LHCN-M2 (cell line): ENCODE data around the gene DDX1. TPM values are rescaled to one million over a fixed set of nuclear protein-coding genes. Genes with fewer than 3 reads are reported as not detected.
"Not testable (repeated sequence)": the region's sequence is repeated elsewhere in the genome, so short reads cannot be mapped to it uniquely, and the experiment has no call there.

Experiments used
- DNase-seq: peaks from one replicate; pipeline ENCODE4 v3.0.0-alpha.2; 2012; ENCODE audit warnings: low read depth
- total RNA-seq: library from RNA; depleted of rRNA; stranded (reverse); fragments of >200 nt; gene quantifications from 2 replicates; pipeline ENCODE4 v1.2.3, GENCODE V29; 2014

Gene DDX1
- total RNA-seq, 1 experiment from 2014 or later, result 78.4 TPM

- DNase-seq, result no peak
Observed at GRCh38 chr2:15595342-15595905, 3.8 kb downstream of the DDX1 start.

GRCh38 chr2:15595936-15596335 lies 4.3 kb downstream of the DDX1 start:
- DNase-seq, result no peak

GRCh38 chr2:15596350-15596749 lies 4.7 kb downstream of the DDX1 start:
- DNase-seq, result no peak

GRCh38 chr2:15596968-15597367 lies 5.3 kb downstream of the DDX1 start:
- no peak for DNase-seq

DNA sequence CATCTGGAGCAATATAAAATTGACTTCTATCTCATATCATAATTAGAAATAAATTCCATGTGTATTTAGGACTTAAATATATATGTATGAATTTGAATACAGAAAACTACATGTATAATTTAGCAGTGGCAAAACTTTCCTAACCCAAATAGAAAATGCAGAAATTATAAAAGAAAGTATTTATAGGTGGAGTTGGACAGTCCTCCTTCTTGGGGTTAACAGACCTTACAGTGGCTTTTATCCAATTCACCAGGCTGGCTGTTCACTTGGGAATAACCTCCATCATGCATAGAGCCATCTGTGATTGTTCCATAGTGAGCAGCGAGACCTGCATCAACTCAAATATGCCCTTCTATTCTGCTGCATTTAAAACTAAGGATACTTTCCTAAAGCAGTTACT lies 8.3 kb downstream of the DDX1 start:
- DNase-seq, result no peak

GRCh38 chr2:15601681-15602080 lies 10.0 kb downstream of the DDX1 start:
- no peak for DNase-seq

- no peak for DNase-seq
Observed at GRCh38 chr2:15602393-15602792, 10.7 kb downstream of the DDX1 start.

- DNase-seq, result no peak
Observed at GRCh38 chr2:15603044-15603765, 11.5 kb downstream of the DDX1 start.

- DNase-seq, result no peak
Observed at GRCh38 chr2:15603948-15604347, 12.3 kb downstream of the DDX1 start.

DNA sequence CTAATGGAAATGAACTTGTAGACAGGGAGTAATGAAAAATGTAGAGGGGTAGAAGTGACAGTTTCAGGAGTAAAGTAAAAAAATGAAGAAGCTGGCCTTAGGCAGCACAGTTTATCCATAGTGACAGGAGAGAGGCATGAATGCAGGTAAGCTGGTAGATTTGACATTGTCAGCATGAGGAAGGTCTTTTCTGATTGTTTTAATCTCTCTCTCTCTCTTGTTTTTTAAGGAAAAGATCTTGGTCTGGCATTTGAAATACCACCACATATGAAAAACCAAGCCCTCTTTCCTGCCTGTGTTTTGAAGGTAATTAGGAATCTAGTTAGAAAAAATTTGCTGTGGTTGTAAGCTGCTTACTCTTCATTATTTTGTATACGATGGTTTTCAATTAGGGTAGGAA lies 14.1 kb downstream of the DDX1 start:
- no peak for DNase-seq

- no peak for DNase-seq
Observed at GRCh38 chr2:15606481-15607441, 15.1 kb downstream of the DDX1 start.

GRCh38 chr2:15607709-15608391 lies 16.2 kb downstream of the DDX1 start:
- DNase-seq, result no peak

DNA sequence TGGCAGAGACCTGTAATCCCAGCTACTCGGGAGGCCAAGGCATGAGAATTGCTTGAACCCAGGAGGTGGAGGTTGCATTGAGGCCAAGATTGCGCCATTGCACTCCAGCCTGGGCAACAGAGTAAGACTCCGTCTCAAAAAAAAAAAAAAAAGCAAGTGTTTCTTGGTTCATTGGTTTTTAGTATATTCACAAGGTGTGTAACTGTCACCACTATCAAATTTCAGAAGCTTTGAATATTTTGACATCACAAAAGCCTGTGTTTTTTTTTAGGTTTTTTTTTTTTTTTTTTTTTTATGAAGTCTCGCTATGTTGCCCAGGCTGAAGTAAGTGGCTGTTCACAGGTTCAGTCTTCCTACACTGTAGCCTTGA lies 16.7 kb downstream of the DDX1 start:
- no peak for DNase-seq

DNA sequence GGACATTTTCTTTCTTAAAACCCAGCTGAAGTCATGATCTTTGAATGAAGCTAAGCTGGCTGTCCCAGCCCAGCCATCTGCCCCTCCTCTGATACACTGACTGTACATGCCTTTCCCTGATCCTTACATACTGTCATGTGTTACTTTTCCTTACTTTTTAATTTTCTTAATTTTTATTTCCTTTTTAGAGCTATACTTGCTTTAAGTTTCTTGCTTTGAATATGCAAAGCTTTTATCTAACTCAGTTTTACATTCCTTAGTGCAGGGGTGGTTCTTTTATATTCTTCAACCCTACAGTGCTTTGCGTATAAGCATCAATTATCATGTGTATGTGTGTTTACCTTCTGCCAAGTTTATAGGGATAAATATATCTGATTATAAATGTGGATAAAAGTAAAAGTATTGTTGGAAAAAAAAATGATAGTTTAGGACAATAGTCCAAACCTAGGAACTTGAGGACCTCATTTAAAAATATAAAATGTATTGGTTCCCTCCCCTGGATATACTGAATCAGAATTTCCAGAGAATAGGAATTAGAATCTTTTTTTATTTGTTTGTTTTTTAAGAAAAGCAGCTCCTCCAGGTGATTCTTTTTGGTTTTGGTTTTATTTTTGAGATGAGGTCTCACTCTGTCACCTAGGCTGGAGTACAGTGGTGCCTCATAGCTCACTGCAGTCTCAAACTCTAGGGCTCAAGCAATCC lies 17.8 kb downstream of the DDX1 start:
- no peak for DNase-seq

DNA sequence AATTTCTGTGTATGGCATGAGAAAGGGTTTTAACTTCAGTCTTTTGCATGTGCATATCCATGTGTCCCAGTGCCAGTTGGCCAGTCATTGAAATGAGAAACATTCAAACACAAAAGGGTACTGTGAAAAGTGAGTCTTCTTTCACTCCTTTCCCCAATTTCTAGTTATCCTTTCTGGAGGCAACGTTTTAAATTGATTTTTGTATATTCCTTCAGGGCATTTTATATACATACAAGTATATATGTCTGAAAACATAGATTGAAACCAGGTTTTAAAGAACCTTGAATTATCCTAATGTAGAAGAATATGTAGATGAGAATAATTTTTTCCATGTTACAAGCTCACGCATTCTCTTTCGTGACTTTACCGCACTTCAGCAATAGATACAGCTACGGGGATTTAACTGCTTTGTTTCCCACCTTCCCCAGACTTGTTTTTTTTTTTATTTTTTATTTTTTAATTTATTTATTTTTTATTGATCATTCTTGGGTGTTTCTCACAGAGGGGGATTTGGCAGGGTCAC lies 18.8 kb downstream of the DDX1 start:
- DNase-seq, result no peak

GRCh38 chr2:15612101-15612500 lies 20.4 kb downstream of the DDX1 start:
- DNase-seq, result not testable (repeated sequence)

GRCh38 chr2:15613736-15614429 lies 22.2 kb downstream of the DDX1 start:
- DNase-seq, result no peak

GRCh38 chr2:15614545-15615300 lies 23.1 kb downstream of the DDX1 start:
- peak; percentile 3 for DNase-seq

GRCh38 chr2:15615301-15615920 lies 23.7 kb downstream of the DDX1 start:
- DNase-seq, result no peak
